Measurements from ENCODE around the gene ZNF396. TPM values are rescaled to one million over a fixed set of nuclear protein-coding genes. Genes with fewer than 3 reads are reported as not detected.

The ZNF396 gene
- polyA plus RNA-seq, 1 donor = 7.2 TPM

- DNase-seq = no peak
Measured at GRCh38 chr18:35337286-35337685, 39.9 kb downstream of the ZNF396 start.

DNA sequence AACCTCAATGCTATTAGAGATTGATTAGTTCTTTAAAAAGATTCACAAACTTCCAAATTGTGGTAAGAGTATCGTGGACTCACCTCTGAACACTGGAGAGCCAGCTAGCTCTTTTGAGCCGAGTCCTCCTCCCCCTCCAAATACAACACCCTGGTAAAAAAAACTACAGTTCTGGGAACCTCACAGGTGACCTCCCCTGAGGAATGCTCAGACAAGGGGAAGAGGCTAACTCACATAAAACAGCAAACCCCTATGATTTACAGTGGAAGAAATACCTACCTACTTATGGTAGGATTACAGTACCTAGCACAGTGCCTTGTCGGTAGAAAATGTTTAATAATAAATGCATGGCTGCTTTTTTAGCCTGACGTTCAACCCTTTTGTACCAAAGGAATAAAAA is 41.3 kb downstream of the ZNF396 start:
- DNase-seq = no peak

- no peak for DNase-seq
Measured at GRCh38 chr18:35334821-35335220, 42.3 kb downstream of the ZNF396 start.

- DNase-seq = no peak
Measured at GRCh38 chr18:35334212-35334611, 42.9 kb downstream of the ZNF396 start.

GRCh38 chr18:35331367-35332087 is 45.6 kb downstream of the ZNF396 start:
- no peak for DNase-seq

- no peak for DNase-seq
Measured at GRCh38 chr18:35328868-35329267, 48.3 kb downstream of the ZNF396 start.

- DNase-seq = no peak
Measured at GRCh38 chr18:35326695-35327387, 50.3 kb downstream of the ZNF396 start.

DNA sequence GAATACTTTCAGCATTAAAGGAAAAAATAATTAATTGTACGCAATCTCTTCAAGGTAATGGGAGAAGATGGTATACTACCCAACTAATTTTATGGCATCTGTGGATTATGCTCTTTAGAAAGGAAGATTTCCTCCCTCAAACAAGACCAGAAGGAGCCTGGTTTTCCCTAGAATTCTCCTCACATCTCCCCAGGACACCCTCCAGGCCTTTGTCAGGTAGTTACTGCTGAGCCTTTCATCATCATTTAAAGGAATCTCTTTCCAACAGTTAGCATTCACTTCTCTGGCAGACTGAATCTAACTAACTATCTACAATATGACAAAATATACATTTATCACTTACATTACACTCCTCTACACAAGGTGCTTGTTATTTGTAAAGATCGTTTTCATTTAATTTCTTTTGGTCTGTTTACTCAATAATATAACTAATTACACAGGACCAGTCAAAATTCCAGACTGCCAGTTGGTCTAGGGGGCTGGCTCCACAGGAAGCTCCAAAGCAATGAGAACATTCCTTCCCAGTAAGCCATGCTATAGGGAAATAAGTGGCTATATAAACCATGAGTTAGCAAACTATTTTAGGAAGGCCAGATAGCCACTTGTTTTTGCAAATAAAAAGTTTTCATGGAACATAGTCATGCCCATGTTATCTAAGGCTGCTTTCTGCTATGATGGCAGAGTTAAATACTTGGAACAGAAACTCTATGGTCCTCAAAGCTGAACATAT is 52.0 kb downstream of the ZNF396 start:
- DNase-seq = no peak

- no peak for DNase-seq
Measured at GRCh38 chr18:35322486-35323458, 54.4 kb downstream of the ZNF396 start.

Other genes starting within 250 kb of the ZNF396 start
- gene ZNF397, start 136.3 kb downstream of the ZNF396 start, polyA plus RNA-seq (ENCODE audit: insufficient read length) = 89.5 TPM
- gene ZSCAN30, start 87.1 kb downstream of the ZNF396 start, polyA plus RNA-seq (ENCODE audit: insufficient read length) = 68.0 TPM
- gene ZNF24, start 32.9 kb downstream of the ZNF396 start, polyA plus RNA-seq (ENCODE audit: insufficient read length) = 84.1 TPM
- gene INO80C, start 120.6 kb upstream of the ZNF396 start, polyA plus RNA-seq (ENCODE audit: insufficient read length) = 31.2 TPM
- gene GALNT1, start 204.4 kb upstream of the ZNF396 start, polyA plus RNA-seq (ENCODE audit: insufficient read length) = 73.8 TPM

Data from left kidney (tissue), 2 donors.